ENCODE results near the gene RPS25. TPM values are rescaled to one million over a fixed set of nuclear protein-coding genes. Genes with fewer than 3 reads are reported as not detected.

RPS25 gene
- total and polyA plus RNA-seq, 9 of the 15 experiments (the other 6 are each of a cell fraction or from before 2014, with no cell fraction given), result 1,553 to 5,486 (median 2,471) TPM

DNA sequence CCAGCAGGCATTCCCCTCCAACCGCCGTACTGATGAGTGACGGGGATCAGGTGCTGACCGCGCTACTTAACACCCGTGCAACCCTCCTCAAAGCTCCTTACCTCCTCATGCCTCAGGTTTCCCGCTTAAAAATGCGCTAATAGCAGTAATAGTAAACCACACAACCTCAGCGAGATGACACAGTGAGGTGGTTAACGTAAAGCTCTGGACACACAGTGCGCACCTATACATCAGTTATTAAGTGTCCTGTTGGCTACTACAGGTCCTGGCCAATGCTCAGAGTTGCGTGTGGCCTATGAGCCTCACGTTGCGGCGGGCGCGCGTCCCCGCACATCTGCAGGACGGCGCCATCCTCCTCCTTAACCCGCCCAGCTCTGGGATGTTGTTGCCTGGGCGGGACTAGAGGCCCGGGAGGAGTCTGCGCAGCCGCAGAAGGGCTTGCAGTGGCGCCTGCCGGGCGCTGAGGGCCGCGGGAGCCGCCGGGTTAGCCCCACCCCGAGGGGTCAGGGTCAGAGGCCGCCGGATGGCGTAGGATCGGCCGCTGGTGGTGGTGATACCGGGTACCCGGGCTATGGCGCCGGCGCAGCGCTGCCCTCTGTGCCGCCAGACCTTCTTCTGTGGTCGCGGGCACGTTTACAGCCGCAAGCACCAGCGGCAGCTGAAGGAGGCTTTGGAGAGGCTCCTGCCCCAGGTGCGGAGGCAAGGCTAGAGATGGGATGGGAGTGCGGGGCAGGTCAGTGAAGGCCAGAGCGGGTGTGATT lies 20.3 kb downstream of the RPS25 start, which contains the start of gene CENATAC (continued):
- TF ChIP-seq, protein P1, sequence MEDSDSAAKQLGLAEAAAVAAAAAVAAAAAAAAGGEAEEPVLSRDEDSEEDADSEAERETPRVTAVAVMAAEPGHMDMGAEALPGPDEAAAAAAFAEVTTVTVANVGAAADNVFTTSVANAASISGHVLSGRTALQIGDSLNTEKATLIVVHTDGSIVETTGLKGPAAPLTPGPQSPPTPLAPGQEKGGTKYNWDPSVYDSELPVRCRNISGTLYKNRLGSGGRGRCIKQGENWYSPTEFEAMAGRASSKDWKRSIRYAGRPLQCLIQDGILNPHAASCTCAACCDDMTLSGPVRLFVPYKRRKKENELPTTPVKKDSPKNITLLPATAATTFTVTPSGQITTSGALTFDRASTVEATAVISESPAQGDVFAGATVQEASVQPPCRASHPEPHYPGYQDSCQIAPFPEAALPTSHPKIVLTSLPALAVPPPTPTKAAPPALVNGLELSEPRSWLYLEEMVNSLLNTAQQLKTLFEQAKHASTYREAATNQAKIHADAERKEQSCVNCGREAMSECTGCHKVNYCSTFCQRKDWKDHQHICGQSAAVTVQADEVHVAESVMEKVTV (CRISPR knock-in tag; IDR thresholded peaks at IDR 0.05), result no peak
- TF ChIP-seq ZNF217 (CRISPR knock-in tag; IDR thresholded peaks at IDR 0.05), result no peak
- no peak for TF ChIP-seq ZNF212 (CRISPR knock-in tag; IDR thresholded peaks at IDR 0.05)
- TF ChIP-seq GATAD2A (IDR thresholded peaks at IDR 0.05), result no peak
- no peak for TF ChIP-seq TAF15 (IDR thresholded peaks at IDR 0.05; ENCODE audit: low read depth, low read length)
- no peak for TF ChIP-seq HSF4 (CRISPR knock-in tag; IDR thresholded peaks at IDR 0.05; ENCODE audit: borderline replicate concordance)
- TF ChIP-seq CXXC5 (CRISPR knock-in tag; IDR thresholded peaks at IDR 0.05), result peak; percentile 82
- TF ChIP-seq, protein P2, sequence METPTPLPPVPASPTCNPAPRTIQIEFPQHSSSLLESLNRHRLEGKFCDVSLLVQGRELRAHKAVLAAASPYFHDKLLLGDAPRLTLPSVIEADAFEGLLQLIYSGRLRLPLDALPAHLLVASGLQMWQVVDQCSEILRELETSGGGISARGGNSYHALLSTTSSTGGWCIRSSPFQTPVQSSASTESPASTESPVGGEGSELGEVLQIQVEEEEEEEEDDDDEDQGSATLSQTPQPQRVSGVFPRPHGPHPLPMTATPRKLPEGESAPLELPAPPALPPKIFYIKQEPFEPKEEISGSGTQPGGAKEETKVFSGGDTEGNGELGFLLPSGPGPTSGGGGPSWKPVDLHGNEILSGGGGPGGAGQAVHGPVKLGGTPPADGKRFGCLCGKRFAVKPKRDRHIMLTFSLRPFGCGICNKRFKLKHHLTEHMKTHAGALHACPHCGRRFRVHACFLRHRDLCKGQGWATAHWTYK (CRISPR knock-in tag; IDR thresholded peaks at IDR 0.05), result no peak
- no peak for TF ChIP-seq ZNF609 (CRISPR knock-in tag; IDR thresholded peaks at IDR 0.05; ENCODE audit: borderline replicate concordance)
- TF ChIP-seq PHB (CRISPR knock-in tag; IDR thresholded peaks at IDR 0.05), result no peak
- TF ChIP-seq, protein P3, sequence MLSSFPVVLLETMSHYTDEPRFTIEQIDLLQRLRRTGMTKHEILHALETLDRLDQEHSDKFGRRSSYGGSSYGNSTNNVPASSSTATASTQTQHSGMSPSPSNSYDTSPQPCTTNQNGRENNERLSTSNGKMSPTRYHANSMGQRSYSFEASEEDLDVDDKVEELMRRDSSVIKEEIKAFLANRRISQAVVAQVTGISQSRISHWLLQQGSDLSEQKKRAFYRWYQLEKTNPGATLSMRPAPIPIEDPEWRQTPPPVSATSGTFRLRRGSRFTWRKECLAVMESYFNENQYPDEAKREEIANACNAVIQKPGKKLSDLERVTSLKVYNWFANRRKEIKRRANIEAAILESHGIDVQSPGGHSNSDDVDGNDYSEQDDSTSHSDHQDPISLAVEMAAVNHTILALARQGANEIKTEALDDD (IDR thresholded peaks at IDR 0.05), result no peak
- no peak for TF ChIP-seq ZNF184 (CRISPR knock-in tag; IDR thresholded peaks at IDR 0.05)
- TF ChIP-seq MITF (IDR thresholded peaks at IDR 0.05), result no peak
- TF ChIP-seq, protein P4, sequence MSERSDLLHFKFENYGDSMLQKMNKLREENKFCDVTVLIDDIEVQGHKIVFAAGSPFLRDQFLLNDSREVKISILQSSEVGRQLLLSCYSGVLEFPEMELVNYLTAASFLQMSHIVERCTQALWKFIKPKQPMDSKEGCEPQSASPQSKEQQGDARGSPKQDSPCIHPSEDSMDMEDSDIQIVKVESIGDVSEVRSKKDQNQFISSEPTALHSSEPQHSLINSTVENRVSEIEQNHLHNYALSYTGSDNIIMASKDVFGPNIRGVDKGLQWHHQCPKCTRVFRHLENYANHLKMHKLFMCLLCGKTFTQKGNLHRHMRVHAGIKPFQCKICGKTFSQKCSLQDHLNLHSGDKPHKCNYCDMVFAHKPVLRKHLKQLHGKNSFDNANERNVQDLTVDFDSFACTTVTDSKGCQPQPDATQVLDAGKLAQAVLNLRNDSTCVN (CRISPR knock-in tag; IDR thresholded peaks at IDR 0.05), result no peak
- TF ChIP-seq KLF13 (tag; IDR thresholded peaks at IDR 0.05; ENCODE audit: borderline replicate concordance, low read depth), result no peak
- TF ChIP-seq PRPF4 (IDR thresholded peaks at IDR 0.05; ENCODE audit: insufficient read depth, low read depth, low read length, poor library complexity, severe bottlenecking), result no peak

Data from K562 (cell line).